ENCODE measurements around the gene CUL9. TPM values are rescaled to one million over a fixed set of nuclear protein-coding genes. Genes with fewer than 3 reads are reported as not detected.

CUL9 gene
- polyA plus RNA-seq, 1 donor from 2014 or later: 65.0 TPM

- H3K79me2 ChIP-seq (replicated peaks; ENCODE audit: insufficient read depth, low read length): peaks cover 3% of the 10 kb centered on the region
- H3K9ac ChIP-seq (ENCODE audit: low read length): no peak overlapping the region
- H3K27me3 ChIP-seq (ENCODE audit: insufficient read depth, low read depth, low read length): peaks cover 3% of the 10 kb centered on the region
- no peaks in the 10 kb centered on the region for H3K9me3 ChIP-seq (ENCODE audit: low read length)
- no peak overlapping the region for H3K4me2 ChIP-seq (ENCODE audit: low read length)
- H4K20me1 ChIP-seq (ENCODE audit: insufficient read depth): no peaks in the 10 kb centered on the region
- H3K4me3 ChIP-seq (ENCODE audit: low read length): no peak overlapping the region
- H3F3A ChIP-seq (ENCODE audit: insufficient read depth, low read length, poor library complexity, severe bottlenecking): no peaks in the 10 kb centered on the region
- no peak overlapping the region for H3K27ac ChIP-seq (ENCODE audit: low read length)
- TF ChIP-seq POLR2AphosphoS5 (IDR thresholded peaks at IDR 0.05) (no peak), CTCF (IDR thresholded peaks at IDR 0.05; ENCODE audit: poor library complexity, severe bottlenecking) (no peak), MXI1 (conservative IDR thresholded peaks at IDR 0.05; ENCODE audit: poor library complexity, severe bottlenecking) (no peak), REST (IDR thresholded peaks at IDR 0.05; ENCODE audit: borderline replicate concordance) (no peak), SMC3 (conservative IDR thresholded peaks at IDR 0.05; ENCODE audit: poor library complexity) (no peak), RAD21 (conservative IDR thresholded peaks at IDR 0.05) (no peak), EZH2 (IDR thresholded peaks at IDR 0.05; ENCODE audit: borderline replicate concordance, insufficient read depth, low read length, poor library complexity, severe bottlenecking) (no peak), EP300 (conservative IDR thresholded peaks at IDR 0.05; ENCODE audit: poor library complexity, severe bottlenecking) (no peak), TAF1 (IDR thresholded peaks at IDR 0.05; ENCODE audit: low read depth) (no peak)
- no peaks in the 10 kb centered on the region for H3K9me2 ChIP-seq (ENCODE audit: insufficient read depth, low read length)
- no peaks in the 10 kb centered on the region for H3K36me3 ChIP-seq (ENCODE audit: insufficient read depth, low read length)
- no peak overlapping the region for H2AFZ ChIP-seq (ENCODE audit: low read depth, low read length)
Observed at GRCh38 chr6:43239054-43239453, 57.1 kb downstream of the CUL9 start.

- H4K20me1 ChIP-seq (ENCODE audit: insufficient read depth): no peaks in the 10 kb centered on the region
- no peak for TF ChIP-seq TAF1 (IDR thresholded peaks at IDR 0.05; ENCODE audit: low read depth)
- TF ChIP-seq EP300 (conservative IDR thresholded peaks at IDR 0.05; ENCODE audit: poor library complexity, severe bottlenecking): no peak
- no peak for TF ChIP-seq SMC3 (conservative IDR thresholded peaks at IDR 0.05; ENCODE audit: poor library complexity)
- no peak for TF ChIP-seq POLR2AphosphoS5 (IDR thresholded peaks at IDR 0.05)
- TF ChIP-seq EZH2 (IDR thresholded peaks at IDR 0.05; ENCODE audit: borderline replicate concordance, insufficient read depth, low read length, poor library complexity, severe bottlenecking): no peak
- no peak for TF ChIP-seq CTCF (IDR thresholded peaks at IDR 0.05; ENCODE audit: poor library complexity, severe bottlenecking)
- no peak for TF ChIP-seq REST (IDR thresholded peaks at IDR 0.05; ENCODE audit: borderline replicate concordance)
- TF ChIP-seq RAD21 (conservative IDR thresholded peaks at IDR 0.05): no peak
- TF ChIP-seq MXI1 (conservative IDR thresholded peaks at IDR 0.05; ENCODE audit: poor library complexity, severe bottlenecking): no peak
- no peak overlapping the region for H3K4me2 ChIP-seq (ENCODE audit: low read length)
- H3K9me2 ChIP-seq (ENCODE audit: insufficient read depth, low read length): no peaks in the 10 kb centered on the region
- no peak overlapping the region for H3K9ac ChIP-seq (ENCODE audit: low read length)
- H3K27me3 ChIP-seq (ENCODE audit: insufficient read depth, low read depth, low read length): peaks cover 3% of the 10 kb centered on the region
- no peak overlapping the region for H3K4me3 ChIP-seq (ENCODE audit: low read length)
- peaks cover 10% of the 10 kb centered on the region for H3K79me2 ChIP-seq (replicated peaks; ENCODE audit: insufficient read depth, low read length)
- H3K9me3 ChIP-seq (ENCODE audit: low read length): no peaks in the 10 kb centered on the region
- no peak overlapping the region for H3K27ac ChIP-seq (ENCODE audit: low read length)
- no peak overlapping the region for H2AFZ ChIP-seq (ENCODE audit: low read depth, low read length)
- H3K36me3 ChIP-seq (ENCODE audit: insufficient read depth, low read length): no peaks in the 10 kb centered on the region
- no peaks in the 10 kb centered on the region for H3F3A ChIP-seq (ENCODE audit: insufficient read depth, low read length, poor library complexity, severe bottlenecking)
Observed at GRCh38 chr6:43240950-43241349, 59.0 kb downstream of the CUL9 start.
